ENCODE measurements around the gene AOPEP.

Gene AOPEP

GRCh38 chr9:94812343-94812742 lies 85.8 kb downstream of the AOPEP start:
- TF ChIP-seq MAX (IDR thresholded peaks at IDR 0.05) (no peak), ZBTB7A (IDR thresholded peaks at IDR 0.05; ENCODE audit: low read depth) (no peak), NFIC (IDR thresholded peaks at IDR 0.05) (peak; percentile 81), EGR1 (IDR thresholded peaks at IDR 0.05) (no peak), CEBPB (IDR thresholded peaks at IDR 0.05) (no peak), FOXM1 (IDR thresholded peaks at IDR 0.05; ENCODE audit: borderline replicate concordance, low read depth) (0 out of 2 replicates have a peak, but pooled peaks have one; percentile 55), REST (IDR thresholded peaks at IDR 0.05; ENCODE audit: low read depth) (no peak), EP300 (IDR thresholded peaks at IDR 0.05; ENCODE audit: borderline replicate concordance) (peak; percentile 64; the same call in 1 of the 2 replicates), USF1 (IDR thresholded peaks at IDR 0.05) (no peak), RAD21 (IDR thresholded peaks at IDR 0.05; ENCODE audit: low read depth) (no peak), TEAD4 (IDR thresholded peaks at IDR 0.05) (peak; percentile 77), TAF1 (IDR thresholded peaks at IDR 0.05; ENCODE audit: low read depth) (no peak), CREB1 (IDR thresholded peaks at IDR 0.05; ENCODE audit: low read depth) (no peak), TCF12 (IDR thresholded peaks at IDR 0.05; ENCODE audit: low read depth) (peak; percentile 54), YY1 (IDR thresholded peaks at IDR 0.05; ENCODE audit: low read depth) (no peak)

GRCh38 chr9:94813379-94813778 lies 86.9 kb downstream of the AOPEP start:
- TF ChIP-seq FOXM1 (IDR thresholded peaks at IDR 0.05; ENCODE audit: borderline replicate concordance, low read depth) (no peak), TEAD4 (IDR thresholded peaks at IDR 0.05) (no peak), REST (IDR thresholded peaks at IDR 0.05; ENCODE audit: low read depth) (no peak), TAF1 (IDR thresholded peaks at IDR 0.05; ENCODE audit: low read depth) (no peak), CREB1 (IDR thresholded peaks at IDR 0.05; ENCODE audit: low read depth) (no peak), MAX (IDR thresholded peaks at IDR 0.05) (no peak), TCF12 (IDR thresholded peaks at IDR 0.05; ENCODE audit: low read depth) (no peak), EGR1 (IDR thresholded peaks at IDR 0.05) (no peak), USF1 (IDR thresholded peaks at IDR 0.05) (no peak)

GRCh38 chr9:94817291-94818177 lies 91.0 kb downstream of the AOPEP start:
- TF ChIP-seq MAX (IDR thresholded peaks at IDR 0.05) (no peak), NFIC (IDR thresholded peaks at IDR 0.05) (no peak; the same call in 1 of the 2 replicates), EGR1 (IDR thresholded peaks at IDR 0.05) (no peak), EP300 (IDR thresholded peaks at IDR 0.05; ENCODE audit: borderline replicate concordance) (no peak), CREB1 (IDR thresholded peaks at IDR 0.05; ENCODE audit: low read depth) (no peak), TAF1 (IDR thresholded peaks at IDR 0.05; ENCODE audit: low read depth) (no peak), FOXM1 (IDR thresholded peaks at IDR 0.05; ENCODE audit: borderline replicate concordance, low read depth) (no peak), TEAD4 (IDR thresholded peaks at IDR 0.05) (no peak), YY1 (IDR thresholded peaks at IDR 0.05; ENCODE audit: low read depth) (no peak), REST (IDR thresholded peaks at IDR 0.05; ENCODE audit: low read depth) (no peak), RAD21 (IDR thresholded peaks at IDR 0.05; ENCODE audit: low read depth) (no peak), ZBTB7A (IDR thresholded peaks at IDR 0.05; ENCODE audit: low read depth) (no peak), USF1 (IDR thresholded peaks at IDR 0.05) (no peak), CEBPB (IDR thresholded peaks at IDR 0.05) (no peak), TCF12 (IDR thresholded peaks at IDR 0.05; ENCODE audit: low read depth) (no peak)
